Germinal center (tissue), 1 donor: ENCODE measurements around the gene NAV2.

Source experiments
- DNase-seq: peaks from one replicate; pipeline ENCODE4 v3.0.0; 2012; ENCODE audit warnings: mixed read lengths, low spot score

NAV2 gene

DNA sequence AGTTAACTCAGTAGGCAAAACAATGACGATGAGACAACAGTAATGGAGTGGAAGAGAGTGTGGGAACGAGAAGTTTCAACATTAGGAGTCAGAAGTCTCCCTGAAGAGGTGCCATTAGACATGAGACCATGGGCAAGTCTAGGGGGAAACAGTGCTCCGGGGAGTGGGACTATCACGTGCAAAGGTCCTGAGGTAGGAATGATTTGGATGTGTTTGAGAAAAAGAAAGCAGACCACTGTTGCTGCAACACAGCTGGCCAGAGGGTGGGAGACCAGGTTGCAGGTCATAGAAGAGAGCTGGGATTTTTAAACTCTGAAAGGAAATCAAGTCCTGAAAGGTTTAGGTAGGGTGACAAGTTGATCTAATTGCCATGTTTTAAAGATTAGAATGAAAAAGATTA lies 63.0 kb downstream of the NAV2 start:
- no peak for DNase-seq

DNA sequence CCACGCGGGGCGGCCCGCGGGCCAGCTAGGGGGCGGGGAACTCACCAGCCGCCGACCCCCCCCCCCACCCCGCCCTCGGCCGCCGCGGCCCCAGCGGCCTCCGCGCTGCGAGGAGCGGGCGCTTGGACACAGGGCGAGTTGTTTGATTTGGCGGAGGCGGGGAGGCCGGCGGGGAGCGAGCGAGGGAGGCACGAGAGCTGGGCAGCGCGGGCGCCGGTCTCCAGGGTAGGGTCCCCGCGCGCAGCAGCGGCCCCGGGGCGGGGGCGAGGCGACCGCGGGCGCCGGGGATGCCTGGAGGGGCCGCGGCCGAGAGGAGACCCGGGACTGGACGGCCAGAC lies 64.4 kb downstream of the NAV2 start:
- DNase-seq, result no peak

DNA sequence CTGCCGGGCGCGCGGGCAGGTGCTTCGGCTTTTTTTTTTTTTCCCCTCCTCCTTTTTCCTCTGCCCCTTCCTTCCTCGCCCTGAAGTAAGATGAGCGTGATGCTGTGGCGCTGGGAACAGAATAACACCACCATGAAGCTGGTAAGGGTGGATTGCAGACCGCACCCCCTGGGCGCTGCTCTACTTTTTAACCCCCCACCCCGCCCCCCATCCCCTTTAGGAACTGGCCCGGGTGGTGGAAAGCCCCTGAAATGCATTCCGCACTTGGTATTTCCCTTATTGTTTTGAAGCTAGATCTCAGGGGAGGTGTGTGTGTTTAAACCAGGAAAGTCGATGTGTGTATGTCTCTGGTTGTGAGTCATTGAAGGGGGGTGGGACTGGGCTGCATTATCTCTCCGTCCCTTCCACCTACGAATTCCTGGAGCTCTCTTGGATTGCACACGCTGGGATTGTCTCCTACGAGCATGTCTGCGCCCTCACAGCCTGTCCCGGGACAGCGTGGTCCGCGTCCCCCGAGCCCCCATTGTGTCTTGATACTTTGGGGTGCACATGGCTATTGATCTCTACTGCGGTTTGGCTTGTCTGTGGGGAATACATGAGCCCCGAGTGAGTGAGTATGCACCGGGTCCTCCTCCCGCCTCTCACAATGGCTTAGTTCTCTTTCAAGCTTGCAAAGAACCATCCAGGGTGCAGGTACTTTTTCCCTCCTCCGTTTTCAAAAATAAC lies 64.9 kb downstream of the NAV2 start:
- DNase-seq, result peak; percentile 16

DNA sequence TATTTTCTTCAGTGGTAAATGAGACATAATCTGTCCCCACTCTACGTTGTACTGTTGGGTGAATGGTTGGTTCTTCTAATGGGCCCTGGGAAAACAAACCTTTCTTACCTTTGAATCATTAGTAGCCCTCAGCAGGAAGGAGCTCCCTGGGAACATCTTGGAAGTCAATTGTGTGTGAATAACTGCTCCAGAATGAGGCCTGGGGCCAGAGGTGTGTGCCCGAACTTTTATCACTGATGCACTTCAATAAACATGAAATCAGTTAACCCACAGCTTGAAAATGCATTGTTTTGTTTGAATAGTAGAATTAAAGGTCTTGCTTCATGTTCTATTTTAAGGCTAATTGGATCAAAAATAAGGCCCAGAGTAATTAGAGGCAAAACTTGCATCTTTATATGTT lies 67.1 kb downstream of the NAV2 start:
- no peak for DNase-seq

DNA sequence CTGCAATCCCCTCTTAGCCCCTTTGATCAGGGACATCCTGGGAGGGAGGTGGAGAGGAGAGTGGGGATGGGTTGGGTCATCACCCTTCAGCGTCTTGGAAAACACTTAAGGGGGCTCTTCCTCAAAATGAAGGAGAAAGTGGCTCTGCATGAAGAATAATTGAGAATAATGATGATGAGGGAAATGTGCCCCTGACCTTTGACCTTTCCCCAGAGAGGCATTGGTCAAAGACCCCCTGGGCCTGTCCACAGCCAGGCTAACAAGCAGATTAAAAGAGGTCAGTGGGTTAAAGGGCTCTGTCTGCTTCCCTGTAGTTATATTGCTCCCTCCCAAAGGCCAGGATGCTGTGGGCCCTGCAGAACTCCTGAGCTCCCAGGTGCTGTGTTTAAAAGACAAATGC lies 68.7 kb downstream of the NAV2 start:
- no peak for DNase-seq

DNA sequence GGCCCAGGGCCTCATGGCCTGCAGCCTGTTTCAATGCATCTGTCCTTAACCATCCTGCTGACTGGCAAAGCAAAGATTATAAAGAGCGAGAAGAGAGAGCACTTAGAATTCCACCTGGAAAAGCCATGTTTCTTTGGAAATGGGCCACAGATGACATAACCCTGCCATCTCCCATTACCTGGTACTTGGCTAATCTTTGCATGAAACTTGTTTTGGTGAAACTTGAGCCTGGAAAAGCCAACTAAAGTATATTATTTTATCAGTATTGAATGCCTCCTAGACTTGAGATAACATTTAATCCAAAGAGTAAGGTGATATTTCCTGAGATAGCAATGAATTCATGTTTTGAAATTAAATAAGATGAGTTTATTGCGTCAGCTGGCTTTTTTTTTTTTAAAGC lies 72.6 kb downstream of the NAV2 start:
- no peak for DNase-seq

DNA sequence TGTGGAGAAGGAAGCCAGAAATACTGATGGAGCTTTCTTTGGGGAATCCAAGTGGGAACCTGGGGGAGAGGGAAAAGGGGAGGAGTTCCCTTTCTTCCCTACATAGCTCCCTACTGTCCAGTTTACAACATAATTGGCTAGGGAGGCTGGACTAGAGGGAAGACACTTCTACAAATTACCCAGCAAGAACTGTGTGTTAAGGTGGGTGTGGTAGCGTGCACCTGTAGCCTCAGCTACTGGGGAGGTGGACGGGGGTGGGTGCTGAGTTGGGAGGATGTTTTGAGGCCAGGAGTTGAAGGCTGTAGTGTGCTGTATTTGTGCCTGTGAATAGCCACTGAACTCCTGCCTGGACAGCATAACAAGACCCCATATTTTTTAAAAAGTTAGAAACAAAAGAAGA lies 74.0 kb downstream of the NAV2 start:
- no peak for DNase-seq

DNA sequence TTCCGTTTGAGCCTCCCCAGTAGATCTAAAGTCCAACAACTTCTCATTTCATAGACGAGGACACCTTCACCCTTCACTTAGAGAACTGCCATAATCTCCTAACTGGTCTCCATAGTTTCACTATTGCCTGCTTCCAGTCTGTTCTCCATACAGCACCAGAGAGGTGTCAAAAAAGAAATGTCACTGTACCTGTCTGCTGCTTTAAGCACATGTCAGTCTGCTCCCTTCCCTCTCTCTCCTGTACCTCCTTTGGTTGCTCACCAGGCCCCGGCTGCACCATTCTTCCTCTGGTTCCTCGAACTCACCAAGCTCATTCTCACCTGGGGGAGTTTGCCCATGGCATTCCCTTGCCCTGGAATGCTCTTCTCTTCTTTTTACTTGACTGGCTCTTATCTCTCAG lies 75.8 kb downstream of the NAV2 start:
- no peak for DNase-seq

DNA sequence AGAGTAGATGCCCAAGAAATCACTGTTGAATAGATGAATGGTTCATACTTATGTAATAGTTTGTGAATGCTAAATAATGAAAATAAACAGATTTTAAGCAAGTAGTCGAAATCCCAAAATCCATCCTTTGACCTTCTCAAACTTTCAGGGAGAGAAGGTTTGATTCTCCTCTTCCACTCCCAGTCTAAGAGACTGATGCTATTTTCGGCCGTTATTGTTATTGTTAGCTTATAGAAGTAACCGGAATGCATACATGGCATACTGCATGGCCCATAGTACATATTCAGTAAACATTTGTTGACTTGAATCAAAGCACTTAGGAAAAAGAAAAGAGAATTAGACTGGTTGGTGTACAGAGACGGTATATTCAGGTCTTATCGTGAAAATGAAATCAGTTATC lies 76.6 kb downstream of the NAV2 start:
- no peak for DNase-seq

DNA sequence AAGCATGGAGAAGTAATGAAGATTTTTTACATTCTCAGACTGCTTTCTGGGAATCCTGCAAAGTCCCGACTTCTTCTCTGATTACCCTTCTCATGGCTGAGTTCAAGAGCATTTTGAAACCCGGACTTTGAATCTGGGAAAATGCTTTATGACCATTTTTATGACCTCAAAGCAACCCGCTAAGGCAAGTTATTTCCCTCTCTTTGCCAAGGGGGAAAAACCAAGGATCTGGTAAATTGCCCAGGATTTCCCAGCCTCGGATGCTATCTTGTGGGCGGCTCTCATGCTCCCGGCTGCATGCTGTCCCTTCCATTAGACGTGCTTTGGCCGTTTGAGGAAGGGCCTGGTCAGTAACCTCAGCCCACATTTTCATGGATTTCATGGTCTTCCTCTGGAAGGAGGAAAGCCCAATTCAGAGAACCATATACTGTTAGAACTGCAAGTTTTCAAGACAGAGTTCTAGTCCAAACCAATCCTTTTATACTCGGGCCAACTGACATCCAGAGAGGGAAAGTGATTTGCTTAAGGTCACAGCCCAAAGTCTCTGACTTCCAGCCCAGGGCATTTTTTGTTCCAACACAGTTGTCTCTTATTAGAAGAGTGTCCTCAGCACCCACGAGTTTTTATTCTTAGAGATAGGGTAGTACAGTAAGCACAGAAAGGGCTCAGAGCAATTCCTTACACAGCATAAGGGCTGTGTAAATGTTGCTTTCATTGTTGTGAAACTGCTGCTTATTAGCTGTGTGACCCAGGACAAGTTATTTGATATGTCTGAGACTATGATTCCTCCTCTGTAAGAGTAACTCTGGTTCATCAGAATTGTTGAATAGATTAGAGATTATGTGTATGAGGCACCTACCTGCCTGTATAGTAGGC lies 77.4 kb downstream of the NAV2 start:
- no peak for DNase-seq

DNA sequence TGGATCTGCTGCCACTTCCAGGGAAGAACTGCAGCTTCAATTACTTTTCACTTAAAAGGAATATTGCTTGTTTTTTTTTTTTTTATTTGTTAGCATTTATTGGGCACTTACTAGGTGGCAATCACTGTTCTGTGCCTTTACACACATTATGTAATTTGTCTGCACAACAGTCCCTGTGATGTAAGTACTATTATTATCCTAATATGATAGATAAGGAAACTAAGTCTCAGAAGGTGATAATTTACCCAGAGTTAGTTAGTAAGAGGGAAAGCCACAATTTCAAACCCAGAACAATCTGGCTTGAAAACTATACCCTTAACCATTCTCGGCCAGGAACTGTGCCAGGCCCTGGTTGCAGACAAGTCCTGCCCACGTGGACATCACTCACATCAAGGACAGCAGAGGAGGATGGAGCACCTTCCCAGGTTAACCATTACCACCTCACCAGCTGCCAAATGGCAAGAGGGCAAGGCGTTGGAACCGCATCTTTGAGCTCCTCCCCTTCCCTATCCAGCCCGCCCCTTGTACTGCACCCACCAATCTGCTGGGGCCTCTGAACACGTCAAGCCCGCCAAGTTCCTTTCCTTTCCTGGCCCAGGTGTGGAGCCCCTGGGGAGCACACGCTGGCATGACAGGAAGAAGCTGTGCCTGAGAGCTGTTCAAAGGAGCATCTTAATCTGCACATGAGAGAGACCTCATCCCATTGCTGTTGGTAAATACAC lies 78.4 kb downstream of the NAV2 start:
- peak; percentile 32 for DNase-seq

DNA sequence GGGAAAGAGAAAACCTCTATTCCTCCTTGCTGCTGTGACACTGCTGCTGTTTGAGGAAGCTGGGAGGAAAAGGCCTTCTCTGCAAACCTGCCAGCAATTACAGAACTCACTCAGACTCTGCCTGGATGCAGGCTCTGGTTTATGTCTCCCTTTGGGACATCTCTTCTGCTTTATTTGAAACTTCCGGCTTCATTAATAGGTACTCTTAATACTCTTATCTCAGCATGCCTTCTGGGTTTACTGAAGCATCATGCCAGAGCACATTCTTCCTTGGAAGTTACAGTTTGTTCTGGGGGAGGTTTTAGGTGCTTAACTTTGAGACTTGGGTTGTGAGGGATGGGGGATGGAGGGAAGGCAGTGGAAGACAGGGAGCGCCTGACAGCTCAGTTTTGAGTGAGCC lies 79.9 kb downstream of the NAV2 start:
- DNase-seq, result no peak

DNA sequence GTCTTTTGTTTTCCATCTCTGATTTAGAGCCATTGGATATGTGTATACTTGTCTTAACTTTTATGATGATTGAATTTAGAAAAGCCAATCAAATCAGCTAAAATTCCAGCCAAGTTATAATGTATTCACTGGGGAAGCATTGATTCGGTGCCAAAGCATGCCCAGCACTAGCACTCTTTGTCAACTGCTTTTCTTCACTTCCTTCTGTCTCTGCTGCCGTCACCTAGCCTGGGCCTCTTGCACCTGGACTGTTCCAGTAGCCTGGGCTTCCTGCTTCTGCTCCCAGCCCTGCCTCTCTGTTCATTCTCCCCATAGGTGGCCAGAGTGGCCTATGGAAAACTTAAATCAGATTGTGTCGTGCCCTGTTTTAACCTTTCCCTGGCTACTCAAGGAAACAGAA lies 80.7 kb downstream of the NAV2 start:
- DNase-seq, result no peak

DNA sequence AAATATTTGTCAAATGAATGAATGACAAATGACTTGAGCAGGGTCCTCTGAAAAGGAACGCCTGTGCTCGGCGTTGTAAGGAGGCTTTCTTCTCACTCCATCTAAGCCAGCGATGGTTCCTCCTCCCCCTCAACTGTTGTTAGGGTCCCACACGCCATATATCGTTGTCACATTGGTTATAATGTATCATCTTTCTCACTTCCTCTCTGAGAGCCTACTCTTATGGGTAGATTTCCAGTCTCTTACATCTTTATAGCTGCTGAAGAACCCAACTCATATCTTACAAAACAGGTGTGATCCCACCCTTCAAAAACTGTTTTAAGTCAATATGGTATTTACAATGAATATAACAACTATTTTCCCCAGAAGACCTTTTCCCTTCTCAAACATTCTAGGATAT lies 81.5 kb downstream of the NAV2 start:
- DNase-seq, result no peak

DNA sequence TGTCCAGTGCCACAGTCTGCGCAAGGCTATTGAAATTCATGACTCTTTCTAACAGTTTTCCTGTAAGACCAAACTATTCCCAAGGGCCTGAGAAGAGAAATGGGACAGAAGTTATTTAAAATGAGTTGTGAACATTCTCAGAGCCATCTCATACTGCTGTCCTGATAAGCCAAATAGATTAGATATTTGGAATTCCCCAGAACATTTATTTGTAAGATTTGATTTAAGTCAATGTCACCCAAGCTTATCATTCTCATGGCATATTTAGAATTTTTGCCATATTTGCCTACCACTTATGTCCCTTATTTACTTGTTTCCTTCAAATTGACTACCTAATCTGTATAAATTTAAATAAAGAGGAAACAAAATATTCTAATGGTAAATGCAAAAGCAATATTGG lies 82.4 kb downstream of the NAV2 start:
- no peak for DNase-seq

DNA sequence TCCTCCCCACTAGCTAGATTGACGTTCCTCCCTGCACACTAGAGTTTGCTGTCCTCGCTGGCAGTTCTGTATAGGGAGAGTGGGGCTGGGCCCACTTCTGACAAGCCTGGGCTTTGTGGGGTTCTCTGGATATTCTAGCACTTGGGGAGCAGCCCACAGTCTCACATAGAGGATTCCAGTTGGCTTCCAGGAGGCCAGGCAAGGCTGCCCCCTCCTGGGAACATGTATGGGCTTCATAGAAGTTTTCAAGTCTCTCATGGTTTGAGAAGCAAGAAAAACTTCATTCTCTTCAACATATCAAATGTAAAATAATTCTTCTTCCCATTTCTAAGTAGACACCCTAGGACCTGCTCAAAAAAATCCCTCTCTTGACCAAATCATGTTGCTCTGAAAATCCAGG lies 87.5 kb downstream of the NAV2 start:
- no peak for DNase-seq

DNA sequence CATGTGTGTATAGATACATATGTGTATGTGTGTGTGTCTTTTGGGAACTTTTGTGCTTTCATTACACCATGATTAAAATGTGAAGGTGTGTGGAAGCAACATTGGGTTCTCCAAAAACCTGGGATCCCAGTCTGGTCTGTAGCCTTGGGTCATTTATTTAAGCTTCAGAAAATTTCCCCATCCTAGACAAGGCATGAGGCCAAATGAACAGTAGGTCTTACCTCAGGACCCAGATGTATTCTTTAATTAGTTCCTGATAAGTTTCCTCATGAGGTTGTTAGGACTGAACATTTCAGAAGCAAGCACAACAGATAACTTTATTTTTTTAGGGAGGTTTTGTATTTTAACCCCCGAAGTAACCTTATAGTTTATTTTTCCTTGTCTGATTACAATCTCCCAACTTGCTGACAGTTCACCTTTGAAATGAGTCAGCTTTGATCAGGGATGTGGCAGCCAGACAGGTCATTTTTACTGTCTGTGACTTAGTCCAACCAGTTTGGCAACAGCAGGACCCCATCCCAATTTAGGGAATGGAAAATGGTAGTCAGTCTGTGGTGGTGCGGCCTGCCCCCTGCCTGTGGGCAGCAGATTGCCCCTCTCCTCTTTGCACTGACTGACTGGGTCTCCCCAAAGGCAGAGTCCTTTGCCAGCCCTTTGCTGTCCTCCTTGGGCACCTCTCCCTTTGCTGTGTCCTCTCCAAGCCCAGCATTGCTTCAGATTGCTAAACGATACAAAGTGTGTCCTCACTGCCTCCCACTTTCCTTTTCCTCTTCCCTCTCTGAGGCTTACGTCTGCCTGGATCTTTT lies 88.3 kb downstream of the NAV2 start:
- no peak for DNase-seq

DNA sequence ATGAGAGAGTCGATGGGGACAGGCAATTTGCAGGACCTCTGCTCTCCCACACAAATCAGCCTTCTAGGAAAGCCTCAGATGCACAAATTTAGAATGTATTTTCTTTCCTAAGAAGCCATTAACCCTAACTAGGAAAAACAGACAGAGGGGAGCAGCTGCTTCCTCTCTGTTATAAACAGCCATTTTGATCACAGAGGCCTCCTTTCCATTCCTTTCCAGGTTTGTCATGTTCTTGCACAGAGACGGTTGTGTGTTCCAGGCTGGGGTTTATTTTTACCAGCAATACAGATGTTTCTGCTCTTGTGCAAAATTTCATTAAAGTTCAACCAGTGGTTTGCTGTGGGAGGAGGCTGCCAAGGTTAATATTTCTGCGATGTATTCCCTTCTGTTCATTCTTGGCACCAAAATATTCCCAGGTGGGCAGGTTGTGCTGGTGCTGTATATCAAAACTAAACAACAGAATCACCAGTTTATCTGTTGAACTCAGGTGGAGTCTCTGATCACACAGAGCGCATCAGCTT lies 90.2 kb downstream of the NAV2 start:
- no peak for DNase-seq

DNA sequence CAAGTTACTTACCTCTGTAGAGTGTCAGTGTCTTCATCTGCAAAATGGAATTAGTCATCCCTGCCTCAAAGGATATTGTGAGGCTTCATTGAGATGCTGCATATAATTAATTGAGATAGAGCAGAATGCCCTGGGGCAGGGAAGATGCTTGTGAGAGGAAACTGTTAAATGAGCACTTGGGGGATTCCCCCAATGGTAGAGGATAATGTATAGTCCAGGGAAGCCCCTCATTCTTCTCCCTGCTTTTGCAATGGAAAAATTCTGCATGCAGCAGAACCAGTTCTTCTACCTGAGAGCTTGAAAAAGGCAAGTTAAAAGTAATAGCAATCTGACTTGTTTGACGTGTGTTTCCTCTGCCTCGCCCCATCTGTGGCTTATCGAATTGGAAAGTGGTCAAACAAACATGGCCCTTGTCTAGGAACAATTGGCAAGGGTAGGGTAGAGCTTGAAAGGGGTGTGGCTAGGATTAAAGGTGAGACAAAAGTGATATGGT lies 90.9 kb downstream of the NAV2 start:
- no peak for DNase-seq

DNA sequence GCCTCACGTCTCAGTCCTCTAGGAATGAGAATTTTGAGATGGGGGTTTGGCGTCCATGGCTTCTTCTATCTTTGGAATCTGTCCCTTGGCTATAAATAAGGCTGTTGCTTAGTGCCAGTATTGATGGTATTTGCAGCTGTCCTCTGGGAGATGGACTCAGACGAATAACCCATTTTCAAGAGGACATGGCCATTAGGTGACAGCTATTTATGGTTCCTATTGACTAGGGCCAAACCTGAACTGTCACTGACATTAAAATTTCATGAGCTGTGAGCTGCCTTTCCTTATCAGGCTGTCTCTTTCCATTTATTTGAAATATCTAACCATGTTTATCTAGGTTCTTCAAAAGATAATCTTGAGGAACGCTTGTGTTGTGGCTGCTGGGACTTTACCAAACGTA lies 92.7 kb downstream of the NAV2 start:
- no peak for DNase-seq

DNA sequence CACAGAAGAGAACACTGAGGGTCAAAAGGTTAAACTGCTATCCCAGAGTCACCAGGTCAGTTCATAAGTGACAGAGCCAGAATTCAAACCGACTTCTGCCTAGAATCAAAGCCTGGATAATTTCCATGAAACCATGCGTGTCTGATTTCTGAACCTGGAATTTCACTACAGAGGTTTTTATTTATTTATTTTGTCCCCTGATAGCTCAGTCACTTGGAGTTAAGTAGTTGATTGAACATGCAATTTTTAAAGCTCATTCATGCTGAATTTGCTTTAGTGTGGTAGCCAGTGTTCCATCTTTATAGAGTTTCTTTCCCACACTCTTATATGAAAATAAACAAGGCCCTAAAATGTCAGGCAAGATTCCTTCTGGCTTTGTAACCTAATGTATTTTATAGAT lies 93.2 kb downstream of the NAV2 start:
- no peak for DNase-seq

DNA sequence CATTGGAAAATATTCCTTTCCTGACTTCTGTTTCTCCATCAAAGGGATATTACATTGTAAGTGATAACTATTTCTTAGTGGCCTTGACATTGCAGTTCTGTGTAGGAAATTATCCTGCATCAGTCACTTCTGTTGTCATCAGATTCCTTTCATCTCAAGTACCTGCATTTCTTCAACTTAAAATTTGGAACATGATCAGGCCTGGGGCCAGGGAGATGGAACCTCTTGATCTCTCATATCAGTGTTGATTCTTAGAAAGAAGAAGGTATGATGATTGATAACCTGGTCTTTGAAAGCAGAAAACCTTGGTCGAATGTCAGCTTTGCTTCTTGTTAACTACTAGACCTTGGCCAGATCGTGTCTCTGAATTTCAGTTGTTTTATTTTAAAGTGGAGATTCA lies 93.6 kb downstream of the NAV2 start:
- no peak for DNase-seq
